ENCODE data around the gene CD180.
A peak's percentile ranks its signal among the peaks of the same experiment; 100 is the strongest.

The CD180 gene

DNA sequence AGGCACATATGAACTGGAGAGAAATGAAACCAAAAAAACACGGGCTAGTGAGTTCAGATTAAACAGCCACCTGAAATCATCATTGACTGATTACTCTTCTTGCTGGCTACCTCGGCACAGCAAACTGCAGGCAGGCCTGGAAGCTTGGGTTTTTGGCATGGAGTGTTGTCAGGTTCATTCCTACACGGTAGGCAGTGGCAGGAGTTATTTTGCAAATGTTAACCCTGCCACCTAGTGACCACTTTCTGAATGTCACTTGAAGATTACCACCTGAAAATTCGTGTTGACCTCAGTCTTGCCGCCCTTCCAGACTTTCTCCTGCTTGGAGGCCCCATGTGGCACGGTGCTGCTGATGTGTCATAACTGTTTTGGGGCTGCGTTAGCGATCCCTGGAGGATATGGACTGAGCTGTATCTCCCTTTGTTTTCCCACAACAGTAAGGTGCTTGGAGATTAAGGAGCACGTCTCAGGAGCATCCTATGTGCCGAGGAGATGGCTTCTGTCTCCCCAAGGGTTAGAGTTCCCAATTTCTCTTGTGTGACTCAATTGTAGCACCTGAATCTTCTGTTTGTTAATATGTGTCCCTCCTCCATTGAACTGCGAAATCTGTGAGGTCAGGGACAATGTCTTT is 12.7 kb upstream of the CD180 start:
- DNase-seq, result peak; percentile 61

- no peak for DNase-seq
These were observed 11.8 kb upstream of the CD180 start for GRCh38 chr5:67208403-67208802.

- no peak for DNase-seq
These were observed 10.3 kb upstream of the CD180 start for GRCh38 chr5:67206929-67207328.

GRCh38 chr5:67206461-67206860 is 9.9 kb upstream of the CD180 start:
- no peak for DNase-seq

GRCh38 chr5:67205981-67206380 is 9.4 kb upstream of the CD180 start:
- DNase-seq, result no peak

DNA sequence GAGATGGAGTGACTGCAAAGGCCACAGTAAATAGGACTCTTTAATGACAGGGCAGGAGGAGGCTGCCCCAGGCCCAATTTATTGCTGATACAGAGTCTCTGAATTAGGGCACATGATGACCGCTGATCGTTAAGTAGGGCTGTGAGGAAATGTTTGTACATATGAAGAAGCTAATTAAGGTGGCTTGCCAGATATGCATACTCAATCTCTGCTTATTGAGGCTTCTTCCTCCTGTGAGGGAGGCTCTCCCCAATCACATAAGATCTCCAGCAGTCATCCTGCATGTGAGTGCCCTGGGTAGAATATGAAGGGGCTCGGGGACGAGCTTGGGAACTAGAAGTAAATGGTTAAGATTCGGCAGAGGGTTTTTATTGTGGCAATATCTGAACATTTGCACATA is 8.2 kb upstream of the CD180 start:
- DNase-seq, result no peak

DNA sequence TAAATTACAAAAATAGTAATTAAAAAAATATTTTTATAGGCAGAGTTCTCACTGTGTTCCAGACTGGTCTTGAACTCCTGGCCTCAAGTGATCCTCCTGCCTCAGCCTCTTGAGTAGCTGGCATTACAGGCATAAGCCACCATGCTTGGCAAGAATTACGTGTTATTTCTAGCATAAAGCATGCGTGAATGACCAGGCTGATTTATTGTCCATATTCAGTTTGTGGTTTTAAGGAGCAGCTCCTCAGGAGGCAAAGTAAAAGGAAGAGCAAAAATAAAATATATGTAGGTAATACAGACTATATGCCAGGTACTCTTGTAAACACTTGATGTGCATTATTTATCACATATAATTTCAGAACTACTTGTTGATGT is 7.1 kb upstream of the CD180 start:
- no peak for DNase-seq

- DNase-seq, result peak; percentile 67
These were observed 6.2 kb upstream of the CD180 start for GRCh38 chr5:67202828-67203227.

- no peak for DNase-seq
These were observed 5.4 kb upstream of the CD180 start for GRCh38 chr5:67201897-67202549.

DNA sequence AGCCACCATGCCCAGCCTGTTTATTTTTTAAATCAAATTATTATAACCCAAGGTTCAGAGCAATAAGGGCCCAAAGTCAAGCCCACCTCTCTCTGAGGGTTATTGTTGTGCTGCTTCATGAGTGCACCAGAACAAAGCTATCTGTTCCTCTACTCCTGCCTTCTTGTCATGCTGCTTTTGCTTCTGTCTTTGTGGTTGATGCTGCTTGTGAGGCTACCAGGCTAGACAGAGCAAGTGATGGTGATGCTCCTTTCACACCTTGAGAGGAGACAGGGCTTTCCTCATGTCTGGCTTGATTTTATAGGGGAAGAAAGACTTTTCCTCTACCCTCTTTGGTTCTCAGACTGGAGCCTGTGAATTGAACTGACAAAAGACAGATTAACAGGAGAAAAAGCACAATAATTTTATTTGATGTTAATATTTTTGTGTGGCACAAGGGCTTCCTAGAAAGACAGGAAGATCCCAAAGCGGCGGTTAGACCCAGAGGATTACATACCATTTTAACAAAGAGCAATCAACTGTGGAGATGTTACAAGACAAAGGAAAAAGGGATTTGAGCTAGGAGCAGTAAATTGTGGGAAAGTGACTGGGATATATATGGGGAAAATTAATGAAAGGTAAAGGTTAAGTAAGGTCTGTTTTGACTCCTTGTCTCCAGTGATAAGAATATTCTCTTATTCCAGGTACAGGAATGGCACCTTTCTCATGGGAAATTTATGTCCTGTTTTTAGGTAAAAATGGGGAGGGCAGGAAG is 4.4 kb upstream of the CD180 start:
- no peak for DNase-seq

DNA sequence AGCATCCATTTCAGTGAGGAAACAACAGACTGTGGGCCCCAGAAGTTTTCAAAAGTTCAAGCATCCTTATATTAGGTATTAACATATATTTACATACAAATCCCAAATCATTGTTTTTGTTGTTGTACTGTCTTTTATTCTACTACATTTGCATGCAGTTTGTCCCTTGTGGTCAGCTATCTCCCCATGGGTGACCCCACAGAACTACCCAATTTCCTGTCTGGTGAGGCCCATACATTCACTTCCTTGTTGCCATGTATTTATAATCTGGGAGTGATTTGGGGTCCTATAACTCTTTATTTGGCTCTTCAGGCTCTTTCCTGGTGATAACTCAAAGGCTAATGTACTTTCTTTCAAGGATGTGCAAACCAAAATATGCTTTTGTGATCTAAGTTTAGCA is 3.3 kb upstream of the CD180 start:
- no peak for DNase-seq

DNA sequence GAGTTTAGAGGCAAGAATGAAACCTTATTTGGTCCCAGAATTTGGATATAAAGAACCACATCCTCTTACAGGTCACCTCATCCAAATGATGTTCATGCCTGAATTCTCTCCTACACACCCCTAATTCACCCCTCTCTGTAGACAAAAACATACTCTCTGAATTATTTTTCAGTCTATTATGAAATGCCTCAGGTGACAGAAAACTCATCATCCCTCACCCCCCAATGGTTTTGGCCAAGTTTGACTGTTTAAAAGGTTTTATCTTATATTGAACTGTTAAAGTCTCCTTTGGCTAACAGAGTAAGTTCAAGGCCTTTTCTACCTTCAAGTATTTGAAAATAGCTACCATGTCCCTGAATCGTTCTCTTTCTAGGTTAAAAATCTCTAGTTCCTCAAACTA is 2.3 kb upstream of the CD180 start:
- no peak for DNase-seq

GRCh38 chr5:67197536-67197935 is 937 bp upstream of the CD180 start:
- DNase-seq, result no peak

DNA sequence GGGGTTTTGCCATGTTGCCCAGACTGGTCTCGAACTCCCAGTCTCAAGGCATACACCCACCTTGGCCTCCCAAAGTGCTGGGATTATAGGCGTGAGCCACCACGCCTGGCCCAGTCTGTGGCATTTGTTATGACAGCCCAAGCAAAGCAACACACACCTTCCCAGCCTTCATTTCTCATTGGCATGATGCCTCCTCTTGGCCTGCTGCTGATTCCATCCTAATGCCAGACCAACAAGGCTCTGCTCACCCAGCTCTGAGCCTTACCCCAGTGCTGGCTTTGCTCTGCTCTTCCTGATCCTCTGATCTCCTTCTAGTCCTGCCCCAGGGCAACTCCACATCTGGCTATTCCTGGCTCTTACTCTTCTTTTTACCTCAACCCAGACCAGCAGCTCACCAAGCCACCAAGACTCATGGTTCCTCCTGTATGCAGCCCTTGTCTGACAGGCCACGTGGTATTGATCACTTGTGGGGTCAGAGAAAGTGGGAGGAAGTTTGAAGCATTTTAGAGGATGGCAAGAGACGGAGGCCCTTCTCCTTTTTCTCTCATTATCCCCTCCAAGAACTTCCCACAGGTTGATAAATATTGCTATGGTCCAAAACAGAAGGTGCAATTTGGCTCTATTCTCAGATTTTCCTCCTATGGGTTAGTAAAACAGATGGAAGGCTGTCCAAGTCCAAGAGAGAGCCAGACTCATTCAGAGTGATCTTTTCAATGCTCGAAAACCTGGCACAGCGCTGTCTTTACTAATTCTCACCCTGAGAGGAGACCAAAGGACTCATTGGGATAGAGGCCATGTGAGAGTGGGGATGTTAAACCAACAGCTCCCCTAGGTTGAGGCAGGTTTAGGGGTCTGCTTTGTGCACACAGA is 958 bp downstream of the CD180 start:
- DNase-seq, result no peak

DNA sequence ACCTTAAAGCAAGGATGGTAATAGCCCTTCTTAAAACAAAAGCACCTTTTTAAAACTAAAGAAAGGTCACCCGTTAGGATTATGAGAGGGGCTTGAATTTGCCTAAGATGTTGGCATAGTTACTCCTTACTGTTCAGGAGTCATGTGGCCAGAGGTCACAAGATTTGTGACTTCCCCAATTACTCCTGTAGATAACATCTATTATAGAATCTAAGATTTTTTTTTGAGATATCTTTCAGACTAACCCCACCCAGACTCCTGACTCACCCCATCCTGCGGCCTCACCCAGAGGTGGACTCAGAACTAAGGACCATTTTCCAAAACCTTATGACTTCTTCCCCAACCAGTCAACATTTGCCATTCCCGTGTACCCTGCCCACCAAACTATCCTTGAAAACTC is 2.4 kb downstream of the CD180 start:
- no peak for DNase-seq

DNA sequence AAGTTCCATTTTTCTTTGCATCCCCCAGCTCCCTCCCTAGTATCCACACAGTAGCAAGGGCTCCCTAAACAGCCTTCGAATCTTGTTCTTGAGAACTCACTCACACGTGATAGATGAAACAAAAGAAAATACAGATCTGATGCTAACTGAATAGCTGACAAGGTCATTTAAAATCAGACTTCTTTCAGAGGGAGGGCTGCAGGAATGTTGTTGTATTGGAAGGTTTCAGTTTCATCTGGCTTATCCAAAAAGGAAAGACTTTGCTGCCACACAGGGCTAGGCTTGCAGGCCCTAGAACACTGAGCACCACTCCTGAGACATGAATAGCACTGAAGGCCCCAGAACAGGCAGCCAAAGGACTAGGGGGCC is 3.2 kb downstream of the CD180 start:
- DNase-seq, result no peak

DNA sequence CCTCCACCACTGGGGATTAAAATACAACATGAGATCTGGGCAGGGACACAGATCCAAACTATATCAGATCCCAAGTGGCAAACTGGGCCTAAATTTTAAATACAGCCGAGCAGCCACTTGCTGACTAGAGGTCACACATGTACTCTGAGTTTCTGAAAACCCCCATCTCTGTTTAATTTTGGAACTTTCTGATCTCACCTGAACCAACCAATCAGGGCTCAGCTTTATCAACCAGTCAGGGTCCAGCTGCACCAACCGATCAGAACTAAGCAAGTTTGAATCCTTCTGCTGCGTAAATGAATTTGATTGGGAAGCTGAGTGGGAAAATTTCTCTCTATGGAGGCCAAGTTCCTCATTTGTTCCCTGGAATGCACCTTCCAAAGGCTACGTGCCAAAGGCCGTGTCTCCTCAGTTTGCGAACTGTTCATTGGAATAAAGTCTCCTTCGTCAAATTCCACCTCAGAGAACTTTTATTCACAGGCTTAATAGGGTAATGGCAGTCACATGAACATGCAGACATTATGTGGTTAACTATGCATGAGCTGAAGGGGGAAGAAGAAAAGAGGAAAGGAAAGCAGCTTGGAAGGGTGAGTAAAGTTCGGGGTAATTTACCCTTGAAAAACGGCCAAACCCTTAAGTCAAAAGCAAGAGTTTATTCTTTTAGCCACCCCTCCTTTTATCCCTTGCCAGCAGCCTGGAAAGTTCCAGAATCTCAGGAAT is 3.7 kb downstream of the CD180 start:
- DNase-seq, result no peak

GRCh38 chr5:67190861-67191260 is 5.7 kb downstream of the CD180 start:
- DNase-seq, result no peak

GRCh38 chr5:67190410-67190809 is 6.2 kb downstream of the CD180 start:
- DNase-seq, result no peak

- DNase-seq, result no peak
These were observed 6.7 kb downstream of the CD180 start for GRCh38 chr5:67189931-67190330.

GRCh38 chr5:67189079-67189354 is 7.6 kb downstream of the CD180 start:
- no peak for DNase-seq

GRCh38 chr5:67188274-67189078 is 8.1 kb downstream of the CD180 start:
- DNase-seq, result no peak
